Esophagus muscularis mucosa (tissue), 4 donors: ENCODE results near the gene SDK1. TPM values are rescaled to one million over a fixed set of nuclear protein-coding genes. Genes with fewer than 3 reads are reported as not detected.

Experiments
- DNase-seq: peaks from one replicate; pipeline ENCODE4 v3.0.0-alpha.2; 2017; ENCODE audit errors: extremely low spot score
- H3K27ac ChIP-seq, 4 donors: fragments of 200-600 bp; sonication (generic); replicated peaks in 1 of 4; 1 replicate in 3 of 4; 2 replicates in 1 of 4; pipeline ENCODE4 v1.5.1; 2016 to 2019; ENCODE audit warnings: mild to moderate bottlenecking in 1 of 4
- H3K27me3 ChIP-seq, 4 donors: fragments of 200-600 bp; sonication (generic); one replicate each; pipeline versions ENCODE4 v1.5.1 to v1.6.0; 2016 to 2019
- H3K36me3 ChIP-seq, 4 donors: fragments of 200-600 bp; sonication (generic); one replicate each; pipeline ENCODE4 v1.5.1; 2016 to 2019
- H3K4me1 ChIP-seq, 4 donors: fragments of 200-600 bp; sonication (generic); one replicate each; pipeline ENCODE4 v1.5.1; 2016 to 2019
- H3K4me3 ChIP-seq, 4 donors: fragments of 200-600 bp; sonication (generic); 1 replicate in 2 of 4; 2 replicates in 2 of 4; pipeline ENCODE4 v1.5.1; 2016 to 2019; ENCODE audit warnings: mild to moderate bottlenecking in 4 of 4, moderate library complexity in 1 of 4
- H3K9me3 ChIP-seq, 4 donors: fragments of 200-600 bp; sonication (generic); 1 replicate in 3 of 4; 2 replicates in 1 of 4; pipeline ENCODE4 v1.5.1; 2016 to 2019
- CTCF ChIP-seq, 3 experiments: fragments of 200-600 bp in 2 of 3; fragments of 450-650 bp in 1 of 3; sonication (generic) in 2 of 3; IDR thresholded peaks; one replicate each; pipeline ENCODE4 v1.5.1; 2017 to 2019; ENCODE audit warnings: antibody characterized with exemption in 3 of 3, mild to moderate bottlenecking in 2 of 3, moderate library complexity in 1 of 3
- EP300 ChIP-seq: sonication (generic); formaldehyde crosslinking; IDR thresholded peaks from one replicate; pipeline ENCODE4 v1.6.1; 2017; ENCODE audit warnings: antibody characterized with exemption
- POLR2A ChIP-seq: fragments of 450-650 bp; IDR thresholded peaks from one replicate; pipeline ENCODE4 v1.6.1; 2017; ENCODE audit warnings: antibody characterized with exemption, moderate library complexity, mild to moderate bottlenecking, low read depth
- POLR2AphosphoS5 ChIP-seq, 2 donors: sonication (generic); formaldehyde crosslinking; IDR thresholded peaks; one replicate each; pipeline ENCODE4 v1.6.1; 2017; ENCODE audit warnings: antibody characterized with exemption in 2 of 2
- WGBS: methylation state at CpG from one replicate; pipeline ENCODE4 v1.1.5; 2018; 5-methylcytosine and 5-hydroxymethylcytosine counted together
- intact Hi-C: fragments of 100-400 bp; cut with DNase I; formaldehyde crosslinking; loops from one replicate; pipeline ENCODE4 v1.15.1; 2023
- total RNA-seq, 4 donors: library from RNA; depleted of rRNA; stranded (reverse); fragments of >200 nt; gene quantifications; one replicate each; pipeline versions ENCODE4 v1.1.0 to v1.2.1, GENCODE V29; 2016

SDK1 gene
- total RNA-seq, 4 donors from 2014 or later = 7.8 to 18.6 (median 12.0) TPM

- H3K4me3 ChIP-seq = no peak overlapping the region
- peaks cover 0 to 5% (median 0%) of the 10 kb centered on the region in 4 donors for H3K36me3 ChIP-seq
- H3K9me3 ChIP-seq = no peaks in the 10 kb centered on the region
- H3K4me1 ChIP-seq = peaks cover 0 to 20% (median 17%) of the 10 kb centered on the region in 4 donors
- WGBS = 78% methylated on average over 11 of the region's 14 CpGs
- peaks cover 0 to 36% (median 3%) of the 10 kb centered on the region in 4 donors for H3K27me3 ChIP-seq
- H3K27ac ChIP-seq = no peak overlapping the region
- intact Hi-C loops = no loop called here
- DNase-seq = no peak
- TF ChIP-seq POLR2A (no peak), CTCF (IDR thresholded peaks at IDR 0.05) (no peak), EP300 (no peak), POLR2AphosphoS5 (IDR thresholded peaks at IDR 0.05) (no peak)
Observed at GRCh38 chr7:4145576-4145975, 844.5 kb downstream of the SDK1 start.

GRCh38 chr7:4147926-4148620, 847.0 kb downstream of the SDK1 start:
- peaks cover 0 to 20% (median 17%) of the 10 kb centered on the region in 4 donors for H3K4me1 ChIP-seq
- no peak for DNase-seq
- no peak overlapping the region for H3K4me3 ChIP-seq
- peaks cover 0 to 28% (median 3%) of the 10 kb centered on the region in 4 donors for H3K27me3 ChIP-seq
- H3K27ac ChIP-seq = no peak overlapping the region
- TF ChIP-seq CTCF (IDR thresholded peaks at IDR 0.05) = no peak
- no peak for TF ChIP-seq EP300
- no peak for TF ChIP-seq POLR2AphosphoS5 (IDR thresholded peaks at IDR 0.05)
- no peak for TF ChIP-seq POLR2A
- H3K9me3 ChIP-seq = no peaks in the 10 kb centered on the region
- peaks cover 0 to 5% (median 0%) of the 10 kb centered on the region in 4 donors for H3K36me3 ChIP-seq
- intact Hi-C loops = no loop called here
- WGBS = 90% methylated on average over 24 of the region's 28 CpGs

- intact Hi-C loops = no loop called here
- 82% methylated on average over 10 of the region's 18 CpGs for WGBS
- Histone ChIP-seq H3K4me1 (peaks cover 0 to 14% (median 12%) of the 10 kb centered on the region in 4 donors), H3K27ac (no peak overlapping the region), H3K9me3 (no peaks in the 10 kb centered on the region), H3K4me3 (no peak overlapping the region), H3K27me3 (peaks cover 0 to 17% (median 1%) of the 10 kb centered on the region in 4 donors), H3K36me3 (peaks cover 0 to 5% (median 0%) of the 10 kb centered on the region in 4 donors)
- TF ChIP-seq EP300 (no peak), POLR2AphosphoS5 (IDR thresholded peaks at IDR 0.05) (no peak)
- no peak for DNase-seq
Observed at GRCh38 chr7:4149236-4149635, 848.2 kb downstream of the SDK1 start.

- no CpG with 5 or more reads among the region's 11 CpGs for WGBS
- no peak for TF ChIP-seq POLR2AphosphoS5 (IDR thresholded peaks at IDR 0.05)
- no peak for TF ChIP-seq CTCF (IDR thresholded peaks at IDR 0.05)
- no peak for TF ChIP-seq EP300
- TF ChIP-seq POLR2A = no peak
- H3K27me3 ChIP-seq = peaks cover 0 to 13% (median 0%) of the 10 kb centered on the region in 4 donors
- no peak overlapping the region for H3K4me3 ChIP-seq
- H3K9me3 ChIP-seq = no peaks in the 10 kb centered on the region
- H3K36me3 ChIP-seq = peaks cover 0 to 5% (median 0%) of the 10 kb centered on the region in 4 donors
- peaks cover 0 to 9% (median 8%) of the 10 kb centered on the region in 4 donors for H3K4me1 ChIP-seq
- DNase-seq = no peak
- H3K27ac ChIP-seq = no peak overlapping the region
- intact Hi-C loops = no loop called here
Observed at GRCh38 chr7:4149645-4150044, 848.6 kb downstream of the SDK1 start.

GRCh38 chr7:4150731-4151130, 849.7 kb downstream of the SDK1 start:
- WGBS = 98% methylated on average over 5 of the region's 9 CpGs
- H3K9me3 ChIP-seq = no peaks in the 10 kb centered on the region
- H3K27ac ChIP-seq = no peak overlapping the region
- H3K4me3 ChIP-seq = no peak overlapping the region
- no peak for DNase-seq
- no peak for TF ChIP-seq POLR2AphosphoS5 (IDR thresholded peaks at IDR 0.05)
- TF ChIP-seq EP300 = no peak
- no peak for TF ChIP-seq POLR2A
- TF ChIP-seq CTCF (IDR thresholded peaks at IDR 0.05) = no peak
- H3K27me3 ChIP-seq = peaks cover 0 to 2% (median 0%) of the 10 kb centered on the region in 4 donors
- intact Hi-C loops = no loop called here
- H3K4me1 ChIP-seq = no peaks in the 10 kb centered on the region
- H3K36me3 ChIP-seq = peaks cover 0 to 3% (median 0%) of the 10 kb centered on the region in 4 donors
